Breast epithelium (tissue), 3 donors: ENCODE measurements around the gene ASB4.

Source experiments
- CTCF ChIP-seq, 3 donors: fragments of 450-650 bp; IDR thresholded peaks; one replicate each; pipeline ENCODE4 v1.5.1; 2016 to 2017; ENCODE audit warnings: antibody characterized with exemption in 3 of 3, mild to moderate bottlenecking in 3 of 3, moderate library complexity in 3 of 3
- POLR2A ChIP-seq: fragments of 450-650 bp; IDR thresholded peaks from one replicate; pipeline ENCODE4 v1.6.1; 2016; ENCODE audit warnings: antibody characterized with exemption, mild to moderate bottlenecking, moderate library complexity
- POLR2AphosphoS5 ChIP-seq, 3 donors: sonication (generic); formaldehyde crosslinking; IDR thresholded peaks; one replicate each; pipeline ENCODE4 v1.6.1; 2017; ENCODE audit warnings: antibody characterized with exemption in 3 of 3

- TF ChIP-seq CTCF (IDR thresholded peaks at IDR 0.05) (no peak), POLR2A (no peak), POLR2AphosphoS5 (IDR thresholded peaks at IDR 0.05) (no peak)
Observed at GRCh38 chr7:95454438-95455045, 31.2 kb upstream of the ASB4 start.
